Measurements from ENCODE around the gene PLD1.

The PLD1 gene

DNA sequence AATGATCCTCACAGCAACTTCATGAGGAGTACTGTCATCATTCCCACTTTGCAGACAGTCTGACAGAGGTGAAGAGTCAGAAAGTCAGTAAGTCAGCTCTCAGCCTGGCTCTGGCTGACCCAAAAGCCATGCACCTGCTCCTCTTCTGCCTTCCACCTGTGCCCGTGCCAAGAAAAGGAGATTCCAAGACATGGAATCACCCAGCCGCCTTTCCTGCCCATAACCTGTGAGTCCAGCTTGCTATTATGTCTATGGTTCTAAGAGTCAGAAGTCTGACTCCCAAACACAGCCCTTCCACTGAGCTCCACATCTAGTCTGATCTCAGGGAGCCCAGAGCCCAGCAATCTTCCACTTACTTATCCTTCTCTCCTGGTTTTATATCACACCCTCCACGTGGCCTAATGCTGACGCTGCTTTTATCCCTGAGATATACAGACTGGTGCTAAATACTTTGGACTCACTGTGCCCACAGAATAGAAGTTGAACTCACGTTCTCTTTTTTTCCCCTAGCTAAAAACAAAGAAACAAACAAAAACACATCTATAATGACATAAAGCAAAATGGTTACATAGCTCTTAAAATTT, 66.0 kb downstream of the PLD1 start:
- no peak for DNase-seq

DNA sequence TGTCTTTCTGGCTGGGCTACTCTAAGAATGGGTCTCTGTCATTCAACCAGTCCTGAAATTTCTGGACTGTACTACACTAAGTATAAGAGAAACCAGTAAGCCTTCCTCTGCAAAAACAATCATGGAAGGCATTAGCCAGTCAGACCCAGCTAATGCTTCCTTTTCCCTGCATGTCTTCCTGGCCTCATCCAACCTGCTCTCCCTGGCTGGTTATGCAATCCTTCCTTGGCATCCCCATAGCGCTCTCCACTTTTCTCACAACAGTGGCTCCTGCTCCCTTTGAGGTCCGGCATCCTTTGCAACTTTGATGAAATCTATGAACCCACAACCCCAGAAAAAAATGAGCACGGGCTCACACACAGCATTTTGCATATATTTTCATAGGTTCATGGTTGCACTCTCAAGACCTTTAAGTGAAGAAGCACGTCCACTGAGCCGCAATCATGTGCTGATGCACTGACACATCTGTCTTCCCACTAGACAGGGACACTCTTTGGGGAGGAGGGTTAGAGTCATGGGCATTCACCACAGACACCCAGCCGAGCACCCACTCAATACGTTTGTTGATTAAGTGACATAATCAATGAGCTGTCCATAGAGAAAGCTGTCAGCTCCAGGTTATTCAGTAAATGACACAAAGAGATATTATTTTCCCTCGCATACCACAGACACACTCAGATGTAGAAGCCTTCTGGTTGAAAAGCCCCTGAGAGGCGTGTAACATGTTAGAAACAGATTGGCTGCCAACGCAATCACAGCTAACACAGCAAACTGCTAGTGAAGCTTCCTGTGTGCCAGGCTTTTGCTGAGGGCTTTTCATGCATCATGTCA, 66.7 kb downstream of the PLD1 start:
- DNase-seq, result no peak

DNA sequence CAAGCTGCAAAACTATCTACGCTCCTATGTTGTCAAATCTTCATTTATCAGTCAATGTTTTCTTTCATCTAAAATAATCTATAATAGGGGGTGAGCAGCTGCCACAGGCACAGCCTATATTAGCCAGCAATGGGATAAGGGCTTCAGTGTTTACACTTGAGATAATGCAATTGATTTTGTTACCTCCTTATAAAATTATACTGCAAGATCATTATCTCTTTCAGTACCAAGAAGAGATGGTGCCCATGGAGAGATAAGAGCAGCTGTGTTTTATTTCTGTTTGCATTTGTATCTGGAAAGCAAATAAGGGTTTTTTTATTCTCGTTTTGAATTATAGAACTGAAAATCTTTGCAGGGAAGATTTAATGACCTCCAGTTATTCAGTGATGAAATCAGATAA, 68.9 kb downstream of the PLD1 start:
- no peak for DNase-seq

DNA sequence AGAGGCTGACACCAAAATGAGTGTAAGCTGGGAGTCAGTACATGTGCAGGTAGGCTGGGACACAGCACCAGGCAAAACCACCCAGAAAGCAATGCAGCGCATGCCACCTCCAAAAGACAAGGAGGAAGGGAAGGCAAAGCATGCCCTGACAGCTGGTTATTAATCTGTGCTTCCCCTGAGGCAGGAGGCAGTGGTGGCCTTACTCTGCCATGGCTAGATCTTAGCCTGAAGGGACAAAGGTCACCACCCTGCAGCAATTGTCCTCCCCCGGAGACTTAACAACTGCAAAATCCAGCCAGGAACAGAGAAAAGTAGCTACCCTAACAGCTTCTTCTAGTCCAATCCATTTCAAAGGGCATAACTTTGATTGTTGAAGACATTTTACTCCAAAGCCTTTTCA, 73.7 kb downstream of the PLD1 start:
- no peak for DNase-seq

DNA sequence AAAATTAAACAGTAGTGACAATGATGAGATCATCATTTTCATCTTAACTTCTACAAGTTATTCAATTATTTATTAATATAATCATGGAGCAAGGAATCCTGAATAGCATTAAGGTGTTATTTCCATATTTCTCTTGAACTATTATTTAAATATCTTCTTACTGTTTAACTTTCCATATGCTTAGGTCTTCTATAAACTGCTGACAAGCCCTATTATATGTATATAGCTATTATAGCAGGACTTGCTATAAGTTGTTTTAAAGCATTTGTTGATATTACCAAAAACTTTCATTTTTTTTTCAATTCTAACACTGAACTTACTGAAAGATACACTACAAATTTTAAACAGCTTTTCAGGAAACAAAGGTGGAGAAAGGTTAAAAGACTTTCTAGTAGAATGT, 76.7 kb downstream of the PLD1 start:
- no peak for DNase-seq

DNA sequence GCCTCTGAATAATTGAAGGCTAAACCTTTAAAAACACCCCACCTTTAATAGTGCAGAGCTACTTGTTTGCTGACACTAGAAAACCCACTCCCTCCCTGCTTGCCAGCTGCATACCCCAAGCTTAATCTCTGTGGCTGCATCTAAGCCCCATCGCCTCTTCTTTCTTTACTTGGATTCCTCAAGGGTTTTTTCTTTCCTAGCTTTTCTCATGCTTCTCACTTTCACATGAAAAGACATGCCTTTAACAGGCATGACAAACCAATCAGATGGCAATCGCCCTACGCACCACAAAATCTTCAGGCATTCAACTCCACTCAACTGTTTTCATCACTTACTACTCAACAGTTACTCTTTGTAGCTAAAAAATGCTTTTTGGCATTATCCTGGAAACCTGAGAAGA, 77.5 kb downstream of the PLD1 start:
- DNase-seq, result no peak

DNA sequence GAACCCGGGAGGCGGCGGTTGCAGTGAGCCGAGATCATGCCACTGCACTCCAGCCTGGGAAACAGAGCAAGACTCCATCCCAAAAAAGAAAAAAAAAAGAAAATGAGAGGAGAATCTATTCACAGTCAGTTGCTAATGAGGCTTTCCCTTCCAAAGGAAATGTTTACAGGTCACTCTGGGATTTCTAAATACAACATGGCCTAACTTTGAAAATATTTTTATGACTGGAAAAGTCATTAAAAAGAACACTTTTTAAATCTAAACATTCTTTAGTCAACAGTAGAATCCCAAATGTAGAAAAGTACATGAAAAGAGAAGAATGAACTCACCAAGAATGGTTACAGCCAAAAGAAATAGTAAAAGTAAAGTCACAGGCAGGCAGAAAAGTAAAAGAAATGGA, 78.6 kb downstream of the PLD1 start:
- no peak for DNase-seq

DNA sequence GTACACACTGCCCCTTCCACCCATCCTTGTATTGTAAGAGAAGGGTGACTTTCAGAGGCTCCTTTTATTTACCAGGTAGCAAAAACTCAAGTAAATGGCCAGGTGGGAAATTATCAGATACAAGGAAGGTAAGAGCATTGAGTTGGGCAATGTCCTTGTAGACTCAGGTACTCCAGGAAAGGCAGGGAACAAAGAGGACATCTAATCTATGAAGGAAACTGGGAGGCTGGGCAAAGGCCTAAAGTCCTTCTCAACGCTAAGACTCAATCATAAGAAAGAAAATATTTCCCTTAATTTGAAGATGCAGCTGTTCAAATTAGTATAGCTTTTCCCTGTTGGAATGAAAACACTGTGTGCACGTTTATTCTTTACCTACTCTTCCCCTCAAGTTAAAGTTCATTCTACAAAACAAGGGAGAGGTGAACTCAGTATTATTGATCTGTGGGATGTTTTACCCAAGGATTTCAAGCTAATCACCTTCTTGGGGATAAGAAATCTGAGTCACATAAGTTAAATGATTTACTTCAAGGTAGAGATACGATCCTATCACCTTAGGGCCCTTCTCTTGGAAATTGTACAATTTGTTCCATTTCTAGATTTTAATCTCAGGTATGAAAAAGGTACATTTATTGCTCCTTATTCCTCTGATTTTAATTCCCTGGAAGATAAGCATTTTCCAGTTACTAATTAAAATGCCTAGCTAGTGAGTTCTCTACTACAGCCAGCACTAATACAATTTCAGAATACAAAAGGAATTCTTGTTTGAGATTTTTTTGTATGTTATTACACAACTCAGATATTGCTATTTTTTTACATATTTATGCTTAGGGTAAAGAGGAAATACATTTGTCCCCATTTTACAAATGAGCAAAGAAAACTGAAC, 80.6 kb downstream of the PLD1 start:
- DNase-seq, result no peak

DNA sequence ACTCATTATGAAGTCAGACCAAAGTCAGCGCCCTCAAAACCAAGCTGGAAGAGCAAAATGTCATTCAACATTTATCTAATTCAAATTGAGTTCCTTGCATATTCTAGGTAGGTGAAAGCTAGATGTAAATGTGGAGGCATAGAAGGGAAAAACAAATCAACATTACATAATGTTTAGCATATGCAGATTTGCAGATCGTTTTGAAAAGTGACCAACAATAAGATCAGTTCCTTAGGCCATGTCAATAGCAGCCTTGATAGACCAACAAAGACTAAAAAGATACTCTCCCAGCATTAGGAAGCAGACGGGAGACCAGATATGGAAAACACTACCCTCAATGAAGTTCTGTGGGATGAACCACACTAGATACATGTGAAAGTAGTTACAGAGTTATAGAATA, 83.0 kb downstream of the PLD1 start:
- no peak for DNase-seq

DNA sequence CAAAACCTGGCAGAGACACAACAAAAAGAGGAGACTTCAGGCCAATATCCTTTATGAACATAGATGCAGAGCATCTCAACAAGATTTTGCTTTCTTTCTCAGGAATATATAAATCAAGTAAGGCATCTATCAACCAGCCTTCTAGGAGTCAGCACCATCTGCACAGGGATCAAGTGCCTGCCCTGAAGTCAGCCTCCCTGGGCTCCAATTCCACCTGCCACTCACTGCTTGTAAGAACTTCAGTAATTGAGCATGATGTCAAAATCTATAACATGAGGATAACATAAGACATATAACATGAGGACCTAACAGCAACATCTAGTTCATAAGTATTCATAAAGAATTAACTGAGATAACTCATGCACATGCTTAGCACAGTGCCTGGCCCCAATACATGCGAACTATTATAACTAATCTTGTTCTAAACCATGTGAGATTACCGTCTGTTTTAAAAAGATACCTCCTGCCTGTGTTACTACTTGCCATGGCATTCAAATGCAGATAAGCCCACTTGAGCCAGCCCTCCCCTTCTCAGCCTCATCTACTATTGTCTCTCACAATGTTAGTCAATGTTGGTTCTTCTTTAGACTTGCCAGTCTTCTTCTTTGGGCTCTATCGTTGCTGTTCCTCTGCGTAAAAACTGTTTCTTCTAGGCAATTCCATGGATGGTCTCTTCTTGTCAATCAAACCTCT, 91.6 kb downstream of the PLD1 start:
- no peak for DNase-seq

DNA sequence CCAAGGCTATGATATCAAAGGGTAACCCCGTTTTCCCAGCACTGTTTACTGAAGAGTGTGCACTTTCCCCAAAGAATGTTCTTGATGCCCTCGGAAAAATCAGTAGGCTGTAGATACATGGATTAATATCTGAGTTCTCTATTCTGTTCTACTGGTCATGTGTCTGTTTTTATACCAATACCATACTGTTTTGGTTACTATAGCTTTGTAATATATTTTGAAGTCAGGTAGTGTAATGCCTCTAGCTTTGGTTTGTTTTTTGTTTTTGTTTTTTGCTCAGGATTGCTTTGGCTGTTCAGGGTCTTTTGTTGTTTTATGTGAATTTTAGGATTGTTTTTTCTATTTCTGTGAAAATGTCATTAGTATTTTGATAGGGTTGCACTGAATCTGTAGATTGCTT, 95.1 kb downstream of the PLD1 start:
- no peak for DNase-seq

DNA sequence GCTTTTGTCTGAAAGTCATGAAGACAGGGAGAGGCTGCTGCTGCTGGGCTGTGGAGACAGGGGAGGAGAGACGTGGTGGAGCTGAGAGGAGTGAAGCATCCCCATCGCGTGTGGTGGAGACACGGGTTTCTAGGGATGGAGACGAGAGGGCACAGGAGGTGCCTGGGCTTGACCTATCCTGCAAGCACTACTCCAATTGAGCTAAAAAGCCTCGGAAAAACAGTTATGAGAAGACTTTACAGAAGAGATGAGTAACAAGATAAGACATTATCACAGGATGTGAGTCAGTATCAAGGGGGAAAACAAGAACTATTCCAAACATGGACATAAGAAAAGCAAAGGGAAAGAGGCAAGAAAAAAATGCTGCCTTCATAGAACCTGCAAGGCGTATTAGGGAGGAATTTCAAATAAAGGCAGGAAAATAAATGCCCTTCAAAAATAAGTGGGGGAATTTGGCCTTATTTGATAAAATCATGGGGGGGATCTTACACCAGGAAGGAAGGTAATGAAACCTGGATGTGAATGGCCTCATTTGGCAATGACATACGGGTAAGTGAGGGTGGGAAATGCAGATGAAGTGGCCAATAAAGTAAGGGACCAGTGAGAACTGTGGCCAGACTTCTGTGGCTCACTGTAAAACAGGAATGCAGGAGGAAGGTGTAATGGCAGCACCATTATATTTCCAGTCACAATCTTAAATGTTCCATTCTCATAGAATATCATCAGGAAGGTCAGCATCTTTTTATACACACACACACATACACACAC, 97.9 kb downstream of the PLD1 start:
- peak; percentile 31 for DNase-seq

DNA sequence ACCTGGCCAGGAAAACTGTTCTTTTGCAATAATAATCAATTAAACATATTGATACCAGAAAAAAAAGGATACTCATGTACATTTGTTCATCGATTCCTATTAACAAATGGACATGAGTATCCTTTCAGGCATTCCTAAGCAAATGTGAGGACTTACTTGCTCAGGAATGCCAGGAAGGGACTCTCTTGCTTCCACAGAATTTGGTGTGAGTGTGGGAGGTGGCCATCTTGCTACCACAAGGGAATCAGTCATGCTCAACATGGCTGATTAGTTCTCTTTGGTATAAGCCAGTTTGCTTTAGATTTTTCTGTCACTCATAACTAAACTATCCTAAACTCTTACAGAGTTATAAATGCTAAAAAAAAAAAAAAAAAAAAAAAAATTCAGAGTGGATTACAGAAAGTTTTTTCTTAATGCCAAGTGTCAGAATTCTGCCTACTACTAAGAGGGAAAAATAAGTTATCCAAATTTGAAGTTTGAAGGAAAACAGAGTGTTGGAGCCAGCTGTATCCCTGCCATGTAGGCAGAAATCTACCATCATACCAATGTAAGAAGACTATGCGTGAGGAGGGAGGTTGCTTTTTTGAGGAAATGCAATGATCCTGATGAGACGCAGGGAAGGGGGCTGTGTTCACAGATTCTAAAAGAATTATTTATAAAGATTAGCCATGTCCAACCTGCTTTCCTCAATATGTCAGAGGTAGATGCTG, 98.7 kb downstream of the PLD1 start:
- DNase-seq, result peak; percentile 38

DNA sequence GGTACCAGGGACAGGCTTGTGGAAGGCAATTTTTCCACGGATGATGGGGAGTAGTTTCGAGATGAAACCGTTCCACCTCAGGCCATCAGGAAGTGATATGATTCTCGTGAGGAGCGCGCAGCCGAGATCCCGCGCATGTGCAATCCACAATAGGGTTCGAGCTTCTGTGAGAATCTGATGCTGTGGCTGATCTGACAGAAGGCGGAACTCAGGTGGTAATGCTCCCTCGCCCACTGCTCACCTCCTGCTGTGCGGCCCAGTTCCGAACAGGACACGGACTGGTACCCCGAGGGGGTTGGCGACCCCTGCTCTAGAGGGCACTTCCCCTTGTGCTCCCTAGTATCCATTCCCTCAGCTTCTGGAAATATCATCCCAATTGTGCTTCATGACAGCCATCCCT, 99.9 kb downstream of the PLD1 start:
- no peak for DNase-seq

DNA sequence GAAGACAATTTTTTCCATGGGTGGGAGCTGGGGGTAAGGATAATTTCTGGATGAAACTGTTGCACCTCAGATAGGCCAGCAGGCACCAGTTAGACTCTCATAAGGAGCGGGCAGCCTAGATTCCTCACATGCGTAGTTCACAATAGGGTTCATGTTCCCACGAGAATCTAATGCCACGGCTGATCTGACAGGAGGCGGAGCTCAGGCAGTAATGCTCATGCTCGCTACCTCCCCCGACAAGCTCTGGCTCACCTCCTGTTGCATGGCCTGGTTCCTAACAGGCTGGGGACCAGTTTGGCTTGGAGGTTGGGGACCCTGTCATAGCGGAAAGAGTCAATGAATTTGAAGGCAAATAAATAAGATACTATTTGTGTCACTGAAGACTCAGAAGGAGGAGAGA, 105.5 kb downstream of the PLD1 start:
- no peak for DNase-seq

DNA sequence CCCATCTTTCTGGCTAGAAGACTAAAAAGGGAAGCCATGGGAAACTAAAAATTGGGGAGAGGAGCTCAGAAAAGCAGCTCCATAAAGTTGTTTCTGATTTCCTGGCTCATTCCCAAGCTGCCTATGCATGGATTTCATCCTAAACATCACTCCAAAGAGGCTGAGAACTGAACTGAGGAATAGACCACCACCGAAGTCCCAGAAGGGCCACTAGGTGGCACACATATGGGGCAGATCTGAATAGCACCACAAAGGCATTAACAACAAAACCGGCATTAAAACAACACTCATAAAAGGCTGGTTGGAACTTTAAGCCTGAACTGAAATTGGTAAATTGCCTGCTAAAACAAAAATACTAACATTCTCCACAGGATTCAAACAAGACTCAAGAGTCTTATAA, 106.3 kb downstream of the PLD1 start:
- DNase-seq, result peak; percentile 50

DNA sequence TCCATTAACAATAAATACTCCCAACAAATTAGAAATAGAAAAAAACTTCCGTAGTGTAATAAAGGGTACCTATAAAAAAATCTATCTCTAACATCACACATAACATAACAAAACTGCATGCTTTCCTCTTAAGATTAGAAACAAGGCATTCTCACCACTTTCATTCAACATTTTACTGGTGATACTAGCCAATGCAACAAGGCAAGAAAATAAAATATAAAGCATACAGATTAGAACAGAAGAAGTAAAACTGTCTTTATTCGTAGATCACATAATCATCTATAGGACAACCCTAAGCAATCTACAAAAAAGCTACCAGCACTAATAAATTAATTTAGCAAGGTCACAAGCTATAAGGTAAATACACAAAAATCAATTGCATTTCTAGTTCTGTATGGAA, 107.1 kb downstream of the PLD1 start:
- no peak for DNase-seq

DNA sequence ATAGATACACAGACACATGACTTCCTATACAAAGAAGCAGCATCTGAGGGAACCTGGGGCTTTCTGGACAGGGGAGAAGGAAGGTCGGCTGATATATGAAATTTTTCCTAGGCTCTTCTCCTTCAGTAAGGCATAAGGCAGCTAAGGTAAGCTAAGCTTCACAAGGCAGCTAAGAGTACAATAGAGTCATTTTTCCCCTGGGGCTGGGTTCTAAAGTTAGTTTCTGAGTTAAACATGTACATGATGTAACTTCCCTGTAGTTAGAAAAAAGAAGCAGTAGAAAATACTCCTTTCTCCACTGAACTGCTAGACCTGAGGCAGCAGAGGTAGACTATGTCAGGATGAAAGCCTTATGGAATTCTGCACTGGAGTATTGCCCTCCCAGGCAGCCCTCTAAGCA, 109.6 kb downstream of the PLD1 start:
- no peak for DNase-seq

DNA sequence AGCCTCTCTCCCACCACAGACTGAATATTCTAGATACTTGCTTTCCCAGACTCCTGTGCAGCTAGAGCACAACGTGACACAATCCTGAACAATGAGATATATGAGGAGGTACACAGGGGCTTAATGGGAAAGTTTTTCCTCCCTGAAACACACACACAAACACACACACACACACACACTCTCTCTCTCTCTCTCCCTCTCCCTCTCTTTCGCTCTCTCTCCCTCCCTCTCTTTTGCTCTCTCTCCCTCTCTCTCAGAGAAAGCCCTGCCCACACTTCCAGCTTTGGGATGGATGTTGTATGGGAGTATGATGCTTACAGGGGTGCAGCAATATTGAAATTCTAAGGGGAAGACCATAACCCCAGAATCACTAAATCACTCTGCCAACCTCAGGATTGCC, 110.1 kb downstream of the PLD1 start:
- no peak for DNase-seq

DNA sequence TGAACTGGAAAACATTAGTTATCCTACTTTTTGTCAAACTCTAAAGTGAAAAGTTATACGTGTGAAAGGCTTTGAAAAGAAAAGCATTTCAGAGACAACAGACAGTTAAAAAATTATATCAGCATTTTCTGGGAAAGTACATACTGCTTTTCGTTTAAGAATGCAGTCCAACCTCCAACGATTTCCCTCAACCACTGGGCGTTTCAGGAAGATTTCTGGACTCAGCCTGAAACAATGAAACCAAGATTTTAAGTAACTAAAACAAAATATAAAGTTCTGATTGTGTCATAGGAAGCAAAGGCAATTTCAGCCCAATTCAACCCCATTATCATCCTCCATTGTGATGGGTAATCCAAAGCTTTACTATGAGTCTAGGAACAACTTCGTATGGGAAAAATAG, 110.7 kb downstream of the PLD1 start:
- no peak for DNase-seq

DNA sequence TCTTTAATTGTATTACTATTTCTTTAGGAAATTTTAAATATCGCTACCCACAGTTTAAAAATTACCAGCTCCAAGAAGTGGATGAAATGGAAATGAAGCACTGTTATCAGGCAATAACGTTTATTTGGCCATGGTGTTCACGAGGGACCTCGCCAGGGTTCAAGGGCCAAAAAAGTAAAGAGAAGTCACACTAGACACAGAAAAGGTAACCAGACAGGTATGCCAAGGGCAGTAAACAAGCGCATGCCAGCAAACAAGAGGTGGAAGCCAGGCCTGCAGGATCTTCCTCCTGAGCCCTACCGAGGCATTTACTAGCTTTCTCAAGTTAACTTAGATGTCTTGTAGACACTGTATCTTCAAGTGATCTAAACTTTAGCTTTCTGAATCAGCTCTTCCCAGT, 113.5 kb downstream of the PLD1 start:
- no peak for DNase-seq

DNA sequence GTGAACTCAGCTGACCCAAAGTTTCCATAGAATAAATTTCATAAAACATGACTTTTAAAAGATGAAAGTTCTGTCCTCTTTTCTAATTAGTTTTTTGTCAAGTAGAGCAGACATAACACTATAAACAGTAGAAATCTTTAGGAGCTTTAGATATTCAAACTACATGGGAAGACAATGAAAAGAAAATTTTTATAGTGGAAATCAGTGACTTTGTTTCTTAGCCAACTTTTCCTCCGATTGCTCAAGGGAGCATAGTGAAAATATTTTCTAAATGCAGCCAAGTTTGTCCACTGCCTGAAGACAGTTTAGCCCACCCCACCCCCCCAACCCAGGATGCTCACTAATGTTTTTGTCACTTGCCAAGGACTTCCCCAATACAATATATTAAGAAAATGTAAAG, 114.9 kb downstream of the PLD1 start:
- no peak for DNase-seq
